NCI-H774 (cell line): Measurements from ENCODE around the gene TMEM163.
"Not testable (repeated sequence)": the region's sequence is repeated elsewhere in the genome, so short reads cannot be mapped to it uniquely, and the experiment has no call there.

Experiments used
- DNase-seq: peaks from one replicate; lab custom pipeline; 2025; lab: John Stamatoyannopoulos, UW

TMEM163 gene

GRCh38 chr2:134663451-134664450 lies 55.0 kb downstream of the TMEM163 start:
- DNase-seq, result no peak

GRCh38 chr2:134662751-134663150 lies 56.0 kb downstream of the TMEM163 start:
- no peak for DNase-seq

GRCh38 chr2:134660626-134661402 lies 58.0 kb downstream of the TMEM163 start:
- no peak for DNase-seq

DNA sequence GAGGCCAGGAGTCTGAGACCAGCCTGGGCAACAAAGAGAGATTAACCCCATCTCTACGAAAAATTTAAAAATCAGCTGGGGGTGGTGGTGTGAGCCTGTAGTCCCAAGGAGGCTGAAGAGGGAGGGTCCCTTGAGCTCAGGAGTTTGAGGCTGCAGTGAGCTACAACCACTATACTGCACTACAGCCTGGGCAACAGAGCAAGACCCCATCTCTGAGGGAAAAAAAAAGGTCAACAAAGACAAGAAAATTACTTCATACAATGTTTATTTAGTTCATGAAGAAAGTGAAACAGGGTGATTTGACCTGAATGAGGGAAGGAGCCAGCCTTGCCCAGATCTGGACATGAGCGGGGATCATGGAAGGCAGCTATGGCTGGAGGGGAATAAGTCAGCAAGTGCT lies 59.1 kb downstream of the TMEM163 start:
- DNase-seq, result no peak

GRCh38 chr2:134657650-134658250 lies 61.0 kb downstream of the TMEM163 start:
- no peak for DNase-seq

- DNase-seq, result not testable (repeated sequence)
Observed at GRCh38 chr2:134656391-134656790, 62.4 kb downstream of the TMEM163 start.

DNA sequence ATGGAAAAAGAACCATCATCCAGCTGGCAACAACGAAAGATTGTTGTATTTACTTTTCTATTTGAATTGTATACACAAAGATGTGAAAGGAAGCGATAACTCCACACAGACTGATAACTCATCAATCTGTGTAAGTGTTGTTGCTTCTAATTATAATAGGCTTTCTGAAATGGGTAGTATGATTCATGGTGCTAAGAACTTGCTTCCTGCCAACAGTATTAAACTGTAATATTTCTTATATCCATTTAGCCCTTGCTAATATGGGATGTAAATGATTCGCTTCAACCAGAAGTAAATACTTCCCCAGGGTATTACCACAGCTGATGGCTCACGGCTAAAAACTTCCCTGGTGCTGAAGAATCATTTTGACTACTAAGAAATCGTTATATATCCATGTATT lies 70.2 kb downstream of the TMEM163 start:
- peak; percentile 14 for DNase-seq

DNA sequence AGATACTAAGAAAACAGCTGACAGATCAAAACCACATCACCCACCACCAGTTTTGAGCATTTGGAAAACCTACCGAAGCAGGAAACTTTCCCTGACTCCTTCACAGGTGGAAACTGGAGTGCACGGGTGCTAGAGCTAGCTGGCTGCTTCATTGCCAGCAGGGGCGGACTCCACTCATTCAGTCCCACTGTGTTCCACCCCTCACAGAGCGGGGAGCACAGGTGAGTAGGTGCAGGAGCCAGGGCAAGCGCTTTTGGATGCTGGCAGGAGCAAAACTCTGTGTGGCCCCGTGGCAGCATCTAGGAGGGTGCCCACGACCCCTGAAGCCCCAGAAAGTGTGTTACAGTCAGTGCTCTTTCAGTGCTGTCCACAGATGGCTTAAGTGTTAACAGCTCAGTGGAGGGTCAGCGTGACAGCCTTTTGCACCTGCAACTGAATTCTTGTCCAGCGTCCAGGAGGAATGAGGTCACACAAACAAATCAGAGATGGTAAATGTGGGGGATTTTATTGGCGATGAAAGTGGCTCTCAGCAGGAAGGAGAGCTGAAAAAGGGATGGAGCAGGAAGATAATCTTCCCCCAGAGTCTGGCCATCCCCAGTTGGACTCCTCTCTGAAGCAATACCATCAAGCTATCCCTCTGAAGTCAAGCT lies 71.1 kb downstream of the TMEM163 start:
- DNase-seq, result peak; percentile 5

- no peak for DNase-seq
Observed at GRCh38 chr2:134642938-134643337, 75.9 kb downstream of the TMEM163 start.

DNA sequence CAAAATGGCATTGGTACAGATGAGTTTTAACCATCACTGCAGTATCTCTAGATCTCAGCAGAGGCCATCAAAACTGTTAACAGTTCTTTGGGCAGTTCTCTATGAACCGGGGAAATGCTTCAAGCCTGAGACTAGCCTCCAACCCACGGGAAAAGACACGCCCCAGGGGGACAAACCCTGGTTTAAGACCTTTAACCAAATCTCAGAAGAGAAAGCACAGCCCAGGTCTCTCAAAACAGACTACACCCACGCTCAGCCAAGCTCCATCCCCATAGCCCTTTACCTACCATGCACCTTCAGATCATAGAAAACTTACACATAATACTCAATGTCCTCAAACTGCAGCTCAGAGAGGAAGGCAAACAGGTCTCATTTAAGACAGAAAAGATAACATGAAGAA lies 78.3 kb downstream of the TMEM163 start:
- DNase-seq, result no peak

DNA sequence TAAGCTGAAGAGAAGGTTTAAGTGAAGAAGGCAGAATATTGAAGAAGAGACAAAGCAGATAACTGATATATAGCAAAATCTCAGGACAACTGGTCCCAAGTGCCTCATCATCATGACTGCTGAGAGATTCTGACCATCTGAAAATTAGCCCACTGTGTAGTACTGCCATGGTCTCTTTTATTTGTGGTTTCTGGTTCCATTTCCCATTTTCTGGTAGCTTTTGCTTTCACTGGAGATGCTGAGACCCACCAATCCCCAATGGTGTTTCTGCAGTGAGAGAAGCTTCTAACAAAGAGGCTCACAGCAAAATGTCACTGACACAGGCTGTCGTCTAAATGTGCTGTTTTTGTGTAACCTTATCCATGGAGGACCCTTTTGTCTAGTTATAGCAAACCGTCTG lies 79.5 kb downstream of the TMEM163 start:
- no peak for DNase-seq

DNA sequence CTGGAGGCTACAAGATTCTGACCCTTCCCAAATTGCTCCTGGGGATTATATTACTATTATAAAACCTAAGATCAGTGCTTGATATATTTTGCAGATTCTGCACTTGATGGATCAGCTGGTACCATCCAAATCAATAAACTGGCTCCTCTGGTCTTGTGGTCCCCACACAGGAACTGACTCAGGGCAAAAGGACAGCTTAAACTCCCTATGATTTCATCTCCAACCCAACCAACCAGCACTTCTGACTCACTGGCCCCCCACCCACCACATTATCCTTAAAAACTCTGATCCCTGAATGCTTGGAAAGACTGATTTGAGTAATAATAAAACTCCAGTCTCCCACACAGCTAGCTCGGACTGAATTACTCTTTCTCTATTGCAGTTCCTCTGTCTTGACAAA lies 82.1 kb downstream of the TMEM163 start:
- no peak for DNase-seq

DNA sequence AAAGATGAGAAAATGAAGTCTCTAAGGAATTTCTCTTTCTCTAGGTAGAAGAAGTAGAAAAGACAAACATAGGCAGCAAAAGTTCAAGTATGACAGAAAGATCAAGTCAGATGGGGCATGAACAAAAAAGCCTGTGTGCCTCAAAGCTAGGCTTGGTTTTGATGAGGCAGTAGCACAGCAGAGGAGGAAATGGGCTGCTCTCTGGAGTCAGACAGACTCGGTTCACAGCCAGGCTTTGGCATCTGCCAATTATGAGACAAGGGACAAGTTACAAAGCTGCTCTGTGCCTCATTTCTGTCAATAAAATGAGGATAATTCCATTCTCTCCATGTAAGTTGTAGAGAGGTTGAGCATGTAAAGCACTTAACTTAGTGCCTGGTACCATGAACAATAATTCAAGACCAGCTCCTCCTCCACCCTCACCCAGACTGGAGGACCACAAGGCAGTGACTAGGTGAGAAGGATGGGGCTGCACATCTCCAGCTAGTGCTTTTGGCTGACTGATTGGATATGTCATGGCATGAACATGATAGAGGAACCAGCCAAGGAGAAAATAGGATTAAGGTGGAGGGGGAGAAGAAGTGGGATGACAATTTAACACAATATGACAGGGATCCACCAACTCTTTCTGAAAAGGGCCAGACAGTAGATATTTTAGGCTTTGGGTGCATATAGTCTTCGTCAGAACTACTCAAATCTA lies 84.6 kb downstream of the TMEM163 start:
- no peak for DNase-seq

DNA sequence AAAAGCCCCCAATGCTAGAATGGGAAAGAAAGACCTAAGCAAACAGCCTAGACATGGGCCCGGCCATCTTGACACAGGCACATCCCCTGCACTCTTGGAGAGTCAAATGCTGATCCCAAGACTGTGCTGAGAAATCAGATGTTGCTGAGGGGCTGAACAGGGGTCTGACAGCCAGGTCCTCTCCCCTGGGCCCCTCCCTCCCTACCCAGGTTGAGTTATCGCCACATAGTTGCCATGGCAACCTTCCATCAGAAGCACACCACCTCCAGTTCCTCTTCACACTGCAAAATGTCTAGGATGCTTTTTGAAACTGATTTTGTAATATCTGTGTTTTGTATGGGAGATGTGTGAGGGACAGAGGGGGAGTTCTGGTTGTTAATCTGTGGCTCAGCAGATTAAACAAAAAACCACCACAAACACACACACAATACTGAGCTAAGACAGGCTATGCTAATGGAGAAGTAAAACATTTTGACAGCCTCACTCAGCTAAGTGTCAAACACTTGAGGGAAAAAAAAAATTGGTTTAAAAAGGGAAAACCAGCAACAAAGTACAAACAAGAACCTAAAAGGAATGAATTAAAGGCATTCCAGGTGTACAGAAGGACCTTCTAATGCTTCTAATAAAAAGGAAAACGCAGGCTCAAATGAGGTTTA lies 88.2 kb downstream of the TMEM163 start:
- no peak for DNase-seq

DNA sequence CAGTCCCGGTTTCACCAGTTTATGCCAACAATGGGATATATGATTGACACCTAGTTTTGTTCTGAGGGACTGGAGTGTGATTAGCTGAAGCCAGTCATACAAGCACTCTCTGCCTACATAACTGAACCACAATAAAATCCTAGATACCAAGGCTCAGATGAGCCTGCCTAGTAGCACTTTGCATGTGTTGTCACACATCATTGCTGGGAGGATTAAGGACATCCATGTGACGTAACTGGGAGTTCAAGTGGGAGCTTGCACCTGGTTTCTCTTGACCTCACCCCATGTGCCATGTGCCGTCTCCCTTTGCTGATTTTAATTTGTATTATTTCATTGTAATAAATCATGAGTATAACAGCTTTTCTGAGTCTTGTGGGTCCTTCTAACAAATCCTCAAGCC lies 90.3 kb downstream of the TMEM163 start:
- DNase-seq, result peak; percentile 8

GRCh38 chr2:134626781-134627180 lies 92.0 kb downstream of the TMEM163 start:
- DNase-seq, result no peak

DNA sequence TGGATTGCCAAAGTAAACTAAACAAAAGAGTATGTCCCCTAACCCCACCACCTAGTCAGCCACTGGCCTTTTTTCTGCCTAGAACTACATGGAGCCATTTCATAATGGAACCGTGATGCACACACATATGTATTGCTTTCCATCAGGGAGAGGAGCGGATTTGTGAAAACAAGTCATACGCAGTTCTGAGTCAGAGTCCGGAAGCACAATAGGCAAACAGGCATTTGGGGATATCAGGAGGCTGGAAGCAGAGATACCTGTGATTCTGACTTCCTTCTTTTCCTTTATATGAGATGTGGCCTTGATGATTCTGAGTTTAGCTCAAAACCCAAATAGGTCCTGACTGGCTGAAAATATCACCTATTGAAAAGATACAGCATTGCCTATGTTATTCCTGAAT lies 93.5 kb downstream of the TMEM163 start:
- no peak for DNase-seq

DNA sequence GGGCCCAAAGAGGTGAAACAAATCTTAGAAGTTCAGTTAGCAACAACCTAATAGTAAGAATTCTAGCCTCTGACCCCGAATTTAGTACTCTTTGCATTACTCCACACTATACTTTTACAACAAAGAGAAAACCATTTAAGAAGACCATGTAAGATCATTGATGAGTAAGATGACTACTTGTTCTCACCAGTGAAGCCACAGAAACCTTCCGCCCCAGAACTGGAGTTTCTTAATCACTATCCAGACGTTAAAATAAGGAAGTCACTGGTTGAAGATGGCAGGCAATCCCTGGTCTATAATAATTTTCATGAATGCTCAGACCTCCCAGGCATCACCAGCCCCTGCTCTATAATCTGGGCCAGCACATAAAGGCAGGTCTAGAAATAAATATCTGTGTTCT lies 95.0 kb downstream of the TMEM163 start:
- no peak for DNase-seq

DNA sequence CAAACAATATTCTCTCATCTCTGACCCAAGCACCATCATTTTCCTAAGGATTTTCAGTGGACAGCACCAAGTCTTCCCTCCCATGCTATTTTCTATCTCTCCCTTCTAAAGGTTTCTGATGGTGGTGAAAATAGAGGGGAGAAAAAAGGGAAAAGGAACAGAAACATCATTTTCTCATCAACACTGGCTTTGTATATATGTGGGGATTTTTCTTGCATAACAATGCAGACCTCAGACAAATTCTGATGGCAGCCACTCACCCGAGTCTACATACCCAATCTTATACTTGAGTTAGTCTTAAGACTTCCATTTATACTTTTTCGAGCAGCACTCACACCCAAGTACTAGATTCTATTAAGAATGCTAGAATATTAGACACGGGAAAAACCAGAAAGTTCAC lies 95.8 kb downstream of the TMEM163 start:
- no peak for DNase-seq

DNA sequence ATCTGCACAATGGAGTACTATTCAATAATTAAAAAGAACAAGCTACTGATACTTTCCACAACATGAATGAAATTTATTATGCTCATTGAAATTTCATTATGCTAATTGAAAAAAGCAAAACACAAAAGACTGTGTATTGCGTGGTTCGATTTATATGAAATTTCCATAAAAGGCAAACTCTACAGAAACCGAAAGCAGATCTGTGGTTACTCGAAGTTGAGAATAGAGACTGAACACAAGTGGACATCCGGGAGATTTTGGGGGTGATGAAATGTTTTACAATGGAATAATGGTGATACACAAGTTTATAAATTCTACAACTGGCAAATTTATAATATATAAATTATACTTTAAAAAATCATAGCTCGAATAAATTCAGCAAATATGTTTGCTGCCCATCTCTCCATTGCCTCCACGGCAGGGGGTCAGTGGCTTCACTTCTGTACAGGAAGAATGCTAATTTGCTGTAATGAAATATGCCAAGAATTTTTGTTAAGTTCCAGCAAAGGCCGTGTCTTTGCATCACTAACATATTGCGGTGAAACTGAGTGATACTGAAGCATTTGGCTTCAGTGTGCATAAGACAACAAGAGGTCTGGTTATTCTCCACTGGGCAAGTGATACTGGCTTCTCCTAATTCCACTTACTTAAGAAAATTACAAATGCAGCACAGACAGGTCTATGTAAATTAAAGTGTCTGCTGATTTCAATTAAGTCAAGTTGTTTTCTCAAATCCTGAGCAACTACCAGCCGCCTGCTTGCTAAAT lies 96.7 kb downstream of the TMEM163 start:
- DNase-seq, result no peak
